ENCODE results near the gene ADAMTS17.

The ADAMTS17 gene

DNA sequence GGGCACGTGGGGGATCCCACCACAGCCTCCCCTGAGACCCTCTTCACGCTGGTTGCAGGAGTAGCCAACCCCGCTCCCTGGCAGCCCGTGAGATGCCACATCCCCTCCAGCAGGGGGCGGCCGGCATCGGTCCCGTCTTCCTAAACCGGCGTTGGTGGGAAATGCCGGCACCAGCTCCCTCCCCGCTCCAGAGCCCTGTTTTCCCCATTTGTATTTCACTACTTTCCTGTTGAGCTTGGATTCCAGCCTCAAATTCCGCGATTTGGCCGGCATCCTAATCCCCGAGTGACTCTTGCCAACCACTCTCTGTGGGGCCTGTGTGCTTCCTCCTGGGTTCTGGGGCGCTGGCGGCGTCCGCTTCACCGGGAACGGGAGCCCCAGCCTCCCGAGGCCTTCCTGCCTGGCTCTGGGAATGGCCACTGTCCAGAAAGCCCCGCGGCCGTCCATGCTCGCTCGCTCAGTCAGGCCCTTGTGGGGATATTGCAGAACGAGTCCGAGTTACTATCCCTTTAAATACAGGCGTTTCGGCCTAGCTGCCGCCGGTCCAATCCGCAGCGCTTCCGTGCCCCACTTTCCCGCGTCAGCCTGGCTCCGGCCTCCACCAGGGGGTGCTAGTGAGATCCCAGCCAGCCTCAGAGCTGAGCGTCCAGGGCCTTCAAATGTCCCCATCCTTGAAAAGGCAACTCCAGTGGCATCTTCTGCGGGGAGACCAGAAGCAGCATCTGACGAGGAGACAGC lies 8.1 kb upstream of the ADAMTS17 start:
- DNase-seq (ENCODE audit: low read depth), result peak; percentile 96
- peak overlapping the region; percentile 77 for H3K4me3 ChIP-seq (ENCODE audit: low read depth, low read length)
- TF ChIP-seq POLR2A (IDR thresholded peaks at IDR 0.05; ENCODE audit: extremely low read depth, insufficient read length), result peak; percentile 54
- peak; percentile 41; the same call in 1 of the 2 replicates for TF ChIP-seq MYC (IDR thresholded peaks at IDR 0.05; ENCODE audit: low read depth, low read length)
- TF ChIP-seq, protein P1, sequence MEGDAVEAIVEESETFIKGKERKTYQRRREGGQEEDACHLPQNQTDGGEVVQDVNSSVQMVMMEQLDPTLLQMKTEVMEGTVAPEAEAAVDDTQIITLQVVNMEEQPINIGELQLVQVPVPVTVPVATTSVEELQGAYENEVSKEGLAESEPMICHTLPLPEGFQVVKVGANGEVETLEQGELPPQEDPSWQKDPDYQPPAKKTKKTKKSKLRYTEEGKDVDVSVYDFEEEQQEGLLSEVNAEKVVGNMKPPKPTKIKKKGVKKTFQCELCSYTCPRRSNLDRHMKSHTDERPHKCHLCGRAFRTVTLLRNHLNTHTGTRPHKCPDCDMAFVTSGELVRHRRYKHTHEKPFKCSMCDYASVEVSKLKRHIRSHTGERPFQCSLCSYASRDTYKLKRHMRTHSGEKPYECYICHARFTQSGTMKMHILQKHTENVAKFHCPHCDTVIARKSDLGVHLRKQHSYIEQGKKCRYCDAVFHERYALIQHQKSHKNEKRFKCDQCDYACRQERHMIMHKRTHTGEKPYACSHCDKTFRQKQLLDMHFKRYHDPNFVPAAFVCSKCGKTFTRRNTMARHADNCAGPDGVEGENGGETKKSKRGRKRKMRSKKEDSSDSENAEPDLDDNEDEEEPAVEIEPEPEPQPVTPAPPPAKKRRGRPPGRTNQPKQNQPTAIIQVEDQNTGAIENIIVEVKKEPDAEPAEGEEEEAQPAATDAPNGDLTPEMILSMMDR (IDR thresholded peaks at IDR 0.05; ENCODE audit: low read depth, low read length), result peak; percentile 94
- TF ChIP-seq, protein P2, sequence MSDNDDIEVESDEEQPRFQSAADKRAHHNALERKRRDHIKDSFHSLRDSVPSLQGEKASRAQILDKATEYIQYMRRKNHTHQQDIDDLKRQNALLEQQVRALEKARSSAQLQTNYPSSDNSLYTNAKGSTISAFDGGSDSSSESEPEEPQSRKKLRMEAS (IDR thresholded peaks at IDR 0.05; ENCODE audit: low read depth, low read length), result peak; percentile 59

DNA sequence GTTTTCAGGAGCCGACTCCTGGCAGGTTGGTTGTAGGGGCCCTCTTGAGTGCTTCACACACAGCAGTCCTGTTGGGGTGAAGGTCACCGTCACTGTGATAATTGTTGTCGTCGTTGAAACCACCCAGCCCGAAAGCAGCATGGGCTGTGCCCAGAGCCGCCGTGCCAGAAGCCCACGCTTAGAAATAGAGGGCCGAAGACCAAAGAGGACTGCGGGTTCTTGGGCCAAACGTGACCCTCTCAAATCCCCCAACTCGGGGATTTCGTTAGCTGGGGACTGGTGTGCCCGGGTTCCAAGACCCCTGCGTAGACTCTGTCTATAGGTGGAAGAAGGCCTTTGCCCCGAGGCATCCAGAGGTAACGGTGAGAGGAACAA lies 7.5 kb upstream of the ADAMTS17 start:
- no peak for DNase-seq (ENCODE audit: low read depth)
- TF ChIP-seq, protein P2 (IDR thresholded peaks at IDR 0.05; ENCODE audit: low read depth, low read length), result no peak
- TF ChIP-seq MYC (IDR thresholded peaks at IDR 0.05; ENCODE audit: low read depth, low read length), result no peak
- TF ChIP-seq POLR2A (IDR thresholded peaks at IDR 0.05; ENCODE audit: extremely low read depth, insufficient read length), result no peak
- TF ChIP-seq, protein P1 (IDR thresholded peaks at IDR 0.05; ENCODE audit: low read depth, low read length), result no peak
- peak overlapping the region; percentile 77 for H3K4me3 ChIP-seq (ENCODE audit: low read depth, low read length)

DNA sequence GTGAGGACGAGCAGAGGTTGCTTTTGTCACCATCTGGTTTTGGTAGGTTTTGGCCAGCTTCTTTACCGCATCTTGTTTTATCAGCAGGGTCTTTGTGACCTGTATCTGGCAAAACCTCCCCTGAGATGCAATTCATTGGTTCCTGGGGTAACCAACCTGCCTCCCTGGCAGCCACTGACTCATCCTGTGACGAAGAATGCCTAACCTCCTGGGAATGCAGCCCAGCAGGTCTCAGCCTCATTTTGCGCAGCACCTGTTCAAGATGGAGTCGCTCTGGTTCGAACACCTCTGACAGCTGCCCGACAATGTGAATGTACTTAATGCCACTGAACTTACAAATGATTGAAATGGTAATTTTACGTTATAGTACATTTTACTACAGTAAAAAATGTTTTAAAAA lies 6.8 kb upstream of the ADAMTS17 start:
- DNase-seq (ENCODE audit: low read depth), result no peak
- no peak for TF ChIP-seq POLR2A (IDR thresholded peaks at IDR 0.05; ENCODE audit: extremely low read depth, insufficient read length)
- TF ChIP-seq MYC (IDR thresholded peaks at IDR 0.05; ENCODE audit: low read depth, low read length), result no peak
- TF ChIP-seq, protein P1 (IDR thresholded peaks at IDR 0.05; ENCODE audit: low read depth, low read length), result no peak
- TF ChIP-seq, protein P2 (IDR thresholded peaks at IDR 0.05; ENCODE audit: low read depth, low read length), result no peak
- H3K4me3 ChIP-seq (ENCODE audit: low read depth, low read length), result no peak overlapping the region

DNA sequence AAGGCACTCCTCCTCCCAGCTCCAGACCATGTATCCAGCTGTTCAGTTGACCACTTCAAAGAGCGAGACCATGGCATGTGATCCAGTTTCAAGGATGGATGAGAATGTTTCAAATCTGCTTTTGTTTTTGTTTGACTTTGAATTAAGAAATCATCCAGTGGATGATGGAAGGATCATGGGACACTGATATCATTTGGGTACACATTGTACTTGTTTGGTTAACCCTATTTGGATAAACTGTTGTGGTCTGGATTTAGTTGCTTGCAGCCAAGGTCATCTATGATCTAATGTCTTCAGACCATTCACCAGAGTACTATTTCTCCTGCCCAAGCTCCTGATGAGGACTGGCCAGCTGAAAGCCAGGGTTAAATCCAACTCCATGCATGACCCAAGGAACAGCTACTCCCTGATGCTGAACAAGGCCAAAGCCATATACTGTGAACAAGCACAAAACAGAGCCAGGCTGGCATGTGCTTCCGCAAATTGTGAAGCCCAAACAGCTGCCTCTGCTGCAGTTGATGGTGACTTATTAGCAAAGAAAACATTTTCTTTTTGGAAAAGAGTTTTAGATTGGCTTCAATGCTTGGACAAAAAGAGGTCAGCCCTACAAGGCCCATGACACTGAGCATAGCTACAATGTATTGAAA lies 5.2 kb upstream of the ADAMTS17 start:
- DNase-seq (ENCODE audit: low read depth), result no peak
- H3K4me3 ChIP-seq (ENCODE audit: low read depth, low read length), result no peak overlapping the region
- TF ChIP-seq MYC (IDR thresholded peaks at IDR 0.05; ENCODE audit: low read depth, low read length) (no peak), POLR2A (IDR thresholded peaks at IDR 0.05; ENCODE audit: extremely low read depth, insufficient read length) (no peak)
- TF ChIP-seq, protein P2 (IDR thresholded peaks at IDR 0.05; ENCODE audit: low read depth, low read length), result no peak
- TF ChIP-seq, protein P1 (IDR thresholded peaks at IDR 0.05; ENCODE audit: low read depth, low read length), result no peak

DNA sequence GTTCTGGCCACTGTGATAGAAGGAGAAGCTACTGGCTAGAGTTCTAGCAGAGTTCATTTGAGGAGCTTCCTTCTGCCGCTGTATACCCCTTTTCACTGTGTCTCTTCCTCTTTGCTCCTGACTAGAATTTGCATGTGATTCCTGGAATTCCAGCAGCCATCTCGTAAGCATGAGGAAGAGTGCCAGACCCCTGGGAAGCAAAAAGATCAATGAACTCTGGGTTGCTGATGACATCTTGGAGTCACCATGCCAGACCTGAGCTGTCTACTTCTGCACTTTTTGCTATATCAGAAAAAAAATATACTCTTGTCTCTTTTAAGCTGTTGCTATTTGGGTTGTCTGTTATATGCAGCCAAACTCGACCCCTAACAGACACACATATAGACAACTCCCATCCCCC lies 3.7 kb upstream of the ADAMTS17 start:
- DNase-seq (ENCODE audit: low read depth), result no peak
- TF ChIP-seq POLR2A (IDR thresholded peaks at IDR 0.05; ENCODE audit: extremely low read depth, insufficient read length) (no peak), MYC (IDR thresholded peaks at IDR 0.05; ENCODE audit: low read depth, low read length) (no peak)
- TF ChIP-seq, protein P1 (IDR thresholded peaks at IDR 0.05; ENCODE audit: low read depth, low read length), result no peak
- TF ChIP-seq, protein P2 (IDR thresholded peaks at IDR 0.05; ENCODE audit: low read depth, low read length), result no peak
- H3K4me3 ChIP-seq (ENCODE audit: low read depth, low read length), result no peak overlapping the region
